K562 (cell line): ENCODE data around the gene PNKD. TPM values are rescaled to one million over a fixed set of nuclear protein-coding genes. Genes with fewer than 3 reads are reported as not detected.

Experiments
- CBX8 ChIP-seq: fragments of 200-600 bp; sonication (generic); IDR thresholded peaks from 2 replicates; pipeline ENCODE4 v1.6.1; 2012; ENCODE audit warnings: borderline replicate concordance, mixed run types, low read depth, mild to moderate bottlenecking, moderate library complexity, mixed read lengths, low read length, control low read depth, inconsistent platforms; ENCODE audit not compliant: poor library complexity, severe bottlenecking; ENCODE audit errors: extremely low read depth
- FIP1L1 ChIP-seq: fragments of 200-400 bp; formaldehyde crosslinking; IDR thresholded peaks from 2 replicates; pipeline ENCODE4 v1.6.1; 2018; ENCODE audit warnings: mild to moderate bottlenecking, low read depth, low read length; ENCODE audit not compliant: poor library complexity, severe bottlenecking
- GATAD2A ChIP-seq: fragments of 450-650 bp; IDR thresholded peaks from 2 replicates; pipeline ENCODE4 v1.6.1; 2017
- MCM3 ChIP-seq: fragments of 450-650 bp; IDR thresholded peaks from 2 replicates; pipeline ENCODE4 v1.6.1; 2016
- NCOA1 ChIP-seq: fragments of 450-650 bp; IDR thresholded peaks from 2 replicates; pipeline ENCODE4 v1.6.1; 2016; ENCODE audit warnings: low read depth
- SMAD3 ChIP-seq: fragments of 450-650 bp; formaldehyde crosslinking; conservative IDR thresholded peaks from 2 replicates; pipeline ENCODE4 v1.4.0; 2020; ENCODE audit warnings: mild to moderate bottlenecking
- ZNF143 ChIP-seq: sonication (generic); formaldehyde crosslinking; IDR thresholded peaks from 2 replicates; pipeline ENCODE4 v1.9.0; 2022; ENCODE audit warnings: mild to moderate bottlenecking, missing genetic modification reagents
- polyA plus RNA-seq, 8 experiments: library from polyadenylated mRNA; depleted of rRNA in 4 of 8; stranded (reverse) in 5 of 8; unstranded in 3 of 8; fragments of >200 nt; fragmentation: Nextera tagmentation in 2 of 8; fragmentation: Illumina TruSeq in 1 of 8; extraction: Ambion mirVana in 2 of 8; extraction: Trizol in 1 of 8; gene quantifications; 2 replicates each; pipeline versions ENCODE4 v1.2.1 to v1.2.3, GENCODE V29; 2011 to 2014; ENCODE audit warnings: inconsistent platforms in 1 of 8, missing spikeins in 1 of 8
- total RNA-seq, 7 experiments: library from RNA; depleted of rRNA in 6 of 7; stranded (reverse); fragments of >200 nt in 6 of 7; fragmentation: Illumina TruSeq in 2 of 7; extraction: Trizol in 2 of 7; gene quantifications; 2 replicates each; pipeline versions ENCODE4 v1.2.1 to v1.2.3, GENCODE V29; 2011 to 2021; ENCODE audit warnings: low replicate concordance in 1 of 7
- TF ChIP-seq, protein P1 (sequence below): fragments of 450-650 bp; IDR thresholded peaks from 2 replicates; pipeline ENCODE4 v1.6.1; 2016; ENCODE audit warnings: borderline replicate concordance
- TF ChIP-seq, protein P2 (sequence below): fragments of 450-650 bp; IDR thresholded peaks from 2 replicates; pipeline ENCODE4 v1.6.1; 2016; ENCODE audit warnings: low read depth
- TF ChIP-seq, protein P3 (sequence below): fragments of 250-450 bp; sonication (Bioruptor Pico); IDR thresholded peaks from 2 replicates; pipeline ENCODE4 v1.5.0; 2022; ENCODE audit warnings: mild to moderate bottlenecking
- TF ChIP-seq, protein P4 (sequence below), 2 experiments: fragments of 450-650 bp in 1 of 2; sonication (generic) in 1 of 2; formaldehyde crosslinking; conservative IDR thresholded peaks; 2 replicates each; pipeline versions ENCODE4 v1.4.0 to v1.8.1; 2020 to 2022; ENCODE audit warnings: mild to moderate bottlenecking in 1 of 2, missing genetic modification reagents in 1 of 2
- TF ChIP-seq, protein P5 (sequence below): fragments of 450-650 bp; formaldehyde crosslinking; IDR thresholded peaks from 2 replicates; pipeline ENCODE4 v1.4.0; 2022; ENCODE audit warnings: mild to moderate bottlenecking, moderate library complexity

Gene PNKD
- total and polyA plus RNA-seq, 9 of the 15 experiments (the other 6 are each of a cell fraction or from before 2014, with no cell fraction given) = 26.0 to 105 (median 60.1) TPM

DNA sequence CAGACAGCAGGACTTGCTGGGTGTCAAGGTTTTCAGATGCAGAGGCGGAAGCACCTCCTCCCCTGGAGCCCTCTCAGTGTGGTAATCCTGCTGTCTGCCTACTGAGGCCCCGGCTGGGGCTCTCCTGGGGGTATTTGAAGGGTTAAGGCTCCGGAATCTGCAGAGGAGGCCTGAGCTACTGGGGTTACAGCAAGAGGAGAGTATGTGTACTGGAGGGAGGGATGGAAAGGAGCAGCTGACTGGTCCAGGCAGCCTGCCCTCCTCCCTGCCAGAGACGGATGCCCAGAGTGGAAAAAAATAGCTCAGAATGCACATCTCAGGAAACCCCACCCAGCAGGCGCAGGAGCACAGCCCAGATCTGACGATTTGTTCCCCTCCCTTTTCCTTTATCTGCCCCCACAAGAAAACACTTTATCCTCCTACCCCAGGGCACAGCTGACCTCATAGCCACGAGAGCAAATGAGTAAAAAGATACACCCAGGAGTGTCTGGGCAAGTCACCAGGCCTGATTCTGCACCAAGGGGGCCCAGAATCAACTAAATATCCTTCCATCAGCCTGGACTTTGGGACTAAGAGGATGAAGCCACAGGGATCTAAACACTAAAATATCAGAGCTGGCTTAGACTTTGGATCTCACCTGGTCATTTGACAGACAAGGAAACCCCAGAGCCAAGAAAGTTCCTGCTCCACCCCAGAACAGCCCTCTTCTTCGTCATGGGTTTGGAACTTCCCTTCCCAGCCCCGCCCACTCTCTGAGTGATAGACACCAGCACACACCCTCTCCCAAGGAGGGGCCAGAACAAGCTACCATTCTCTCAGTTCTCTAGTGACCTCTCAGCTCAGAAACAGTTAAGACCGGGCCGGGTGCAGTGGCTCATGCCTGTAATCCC, 16.5 kb downstream of the PNKD start (continued):
- TF ChIP-seq, protein P1, sequence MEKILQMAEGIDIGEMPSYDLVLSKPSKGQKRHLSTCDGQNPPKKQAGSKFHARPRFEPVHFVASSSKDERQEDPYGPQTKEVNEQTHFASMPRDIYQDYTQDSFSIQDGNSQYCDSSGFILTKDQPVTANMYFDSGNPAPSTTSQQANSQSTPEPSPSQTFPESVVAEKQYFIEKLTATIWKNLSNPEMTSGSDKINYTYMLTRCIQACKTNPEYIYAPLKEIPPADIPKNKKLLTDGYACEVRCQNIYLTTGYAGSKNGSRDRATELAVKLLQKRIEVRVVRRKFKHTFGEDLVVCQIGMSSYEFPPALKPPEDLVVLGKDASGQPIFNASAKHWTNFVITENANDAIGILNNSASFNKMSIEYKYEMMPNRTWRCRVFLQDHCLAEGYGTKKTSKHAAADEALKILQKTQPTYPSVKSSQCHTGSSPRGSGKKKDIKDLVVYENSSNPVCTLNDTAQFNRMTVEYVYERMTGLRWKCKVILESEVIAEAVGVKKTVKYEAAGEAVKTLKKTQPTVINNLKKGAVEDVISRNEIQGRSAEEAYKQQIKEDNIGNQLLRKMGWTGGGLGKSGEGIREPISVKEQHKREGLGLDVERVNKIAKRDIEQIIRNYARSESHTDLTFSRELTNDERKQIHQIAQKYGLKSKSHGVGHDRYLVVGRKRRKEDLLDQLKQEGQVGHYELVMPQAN = no peak
- TF ChIP-seq SMAD3 (CRISPR knock-in tag) = no peak
- TF ChIP-seq, protein P2, sequence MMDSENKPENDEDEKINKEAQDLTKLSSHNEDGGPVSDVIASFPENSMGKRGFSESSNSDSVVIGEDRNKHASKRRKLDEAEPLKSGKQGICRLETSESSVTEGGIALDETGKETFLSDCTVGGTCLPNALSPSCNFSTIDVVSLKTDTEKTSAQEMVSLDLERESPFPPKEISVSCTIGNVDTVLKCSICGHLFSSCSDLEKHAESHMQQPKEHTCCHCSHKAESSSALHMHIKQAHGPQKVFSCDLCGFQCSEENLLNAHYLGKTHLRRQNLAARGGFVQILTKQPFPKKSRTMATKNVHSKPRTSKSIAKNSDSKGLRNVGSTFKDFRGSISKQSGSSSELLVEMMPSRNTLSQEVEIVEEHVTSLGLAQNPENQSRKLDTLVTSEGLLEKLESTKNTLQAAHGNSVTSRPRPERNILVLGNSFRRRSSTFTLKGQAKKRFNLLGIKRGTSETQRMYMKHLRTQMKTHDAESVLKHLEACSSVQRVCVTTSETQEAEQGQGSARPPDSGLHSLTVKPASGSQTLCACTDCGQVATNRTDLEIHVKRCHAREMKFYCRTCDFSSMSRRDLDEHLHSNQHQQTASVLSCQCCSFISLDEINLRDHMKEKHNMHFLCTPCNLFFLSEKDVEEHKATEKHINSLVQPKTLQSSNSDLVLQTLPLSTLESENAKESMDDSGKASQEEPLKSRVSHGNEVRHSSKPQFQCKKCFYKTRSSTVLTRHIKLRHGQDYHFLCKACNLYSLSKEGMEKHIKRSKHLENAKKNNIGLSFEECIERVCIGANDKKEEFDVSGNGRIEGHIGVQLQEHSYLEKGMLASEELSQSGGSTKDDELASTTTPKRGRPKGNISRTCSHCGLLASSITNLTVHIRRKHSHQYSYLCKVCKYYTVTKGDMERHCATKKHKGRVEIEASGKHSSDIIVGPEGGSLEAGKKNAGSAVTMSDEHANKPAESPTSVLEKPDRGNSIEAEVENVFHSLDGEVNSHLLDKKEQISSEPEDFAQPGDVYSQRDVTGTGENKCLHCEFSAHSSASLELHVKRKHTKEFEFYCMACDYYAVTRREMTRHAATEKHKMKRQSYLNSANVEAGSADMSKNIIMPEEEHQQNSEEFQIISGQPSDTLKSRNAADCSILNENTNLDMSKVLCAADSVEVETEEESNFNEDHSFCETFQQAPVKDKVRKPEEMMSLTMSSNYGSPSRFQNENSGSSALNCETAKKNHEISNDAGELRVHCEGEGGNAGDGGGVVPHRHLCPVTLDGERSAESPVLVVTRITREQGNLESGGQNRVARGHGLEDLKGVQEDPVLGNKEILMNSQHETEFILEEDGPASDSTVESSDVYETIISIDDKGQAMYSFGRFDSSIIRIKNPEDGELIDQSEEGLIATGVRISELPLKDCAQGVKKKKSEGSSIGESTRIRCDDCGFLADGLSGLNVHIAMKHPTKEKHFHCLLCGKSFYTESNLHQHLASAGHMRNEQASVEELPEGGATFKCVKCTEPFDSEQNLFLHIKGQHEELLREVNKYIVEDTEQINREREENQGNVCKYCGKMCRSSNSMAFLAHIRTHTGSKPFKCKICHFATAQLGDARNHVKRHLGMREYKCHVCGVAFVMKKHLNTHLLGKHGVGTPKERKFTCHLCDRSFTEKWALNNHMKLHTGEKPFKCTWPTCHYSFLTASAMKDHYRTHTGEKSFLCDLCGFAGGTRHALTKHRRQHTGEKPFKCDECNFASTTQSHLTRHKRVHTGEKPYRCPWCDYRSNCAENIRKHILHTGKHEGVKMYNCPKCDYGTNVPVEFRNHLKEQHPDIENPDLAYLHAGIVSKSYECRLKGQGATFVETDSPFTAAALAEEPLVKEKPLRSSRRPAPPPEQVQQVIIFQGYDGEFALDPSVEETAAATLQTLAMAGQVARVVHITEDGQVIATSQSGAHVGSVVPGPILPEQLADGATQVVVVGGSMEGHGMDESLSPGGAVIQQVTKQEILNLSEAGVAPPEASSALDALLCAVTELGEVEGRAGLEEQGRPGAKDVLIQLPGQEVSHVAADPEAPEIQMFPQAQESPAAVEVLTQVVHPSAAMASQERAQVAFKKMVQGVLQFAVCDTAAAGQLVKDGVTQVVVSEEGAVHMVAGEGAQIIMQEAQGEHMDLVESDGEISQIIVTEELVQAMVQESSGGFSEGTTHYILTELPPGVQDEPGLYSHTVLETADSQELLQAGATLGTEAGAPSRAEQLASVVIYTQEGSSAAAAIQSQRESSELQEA = peak; percentile 90
- no peak for TF ChIP-seq FIP1L1
- no peak for TF ChIP-seq ZNF143 (CRISPR knock-in tag)
- TF ChIP-seq, protein P3, sequence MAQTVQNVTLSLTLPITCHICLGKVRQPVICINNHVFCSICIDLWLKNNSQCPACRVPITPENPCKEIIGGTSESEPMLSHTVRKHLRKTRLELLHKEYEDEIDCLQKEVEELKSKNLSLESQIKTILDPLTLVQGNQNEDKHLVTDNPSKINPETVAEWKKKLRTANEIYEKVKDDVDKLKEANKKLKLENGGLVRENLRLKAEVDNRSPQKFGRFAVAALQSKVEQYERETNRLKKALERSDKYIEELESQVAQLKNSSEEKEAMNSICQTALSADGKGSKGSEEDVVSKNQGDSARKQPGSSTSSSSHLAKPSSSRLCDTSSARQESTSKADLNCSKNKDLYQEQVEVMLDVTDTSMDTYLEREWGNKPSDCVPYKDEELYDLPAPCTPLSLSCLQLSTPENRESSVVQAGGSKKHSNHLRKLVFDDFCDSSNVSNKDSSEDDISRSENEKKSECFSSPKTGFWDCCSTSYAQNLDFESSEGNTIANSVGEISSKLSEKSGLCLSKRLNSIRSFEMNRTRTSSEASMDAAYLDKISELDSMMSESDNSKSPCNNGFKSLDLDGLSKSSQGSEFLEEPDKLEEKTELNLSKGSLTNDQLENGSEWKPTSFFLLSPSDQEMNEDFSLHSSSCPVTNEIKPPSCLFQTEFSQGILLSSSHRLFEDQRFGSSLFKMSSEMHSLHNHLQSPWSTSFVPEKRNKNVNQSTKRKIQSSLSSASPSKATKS (CRISPR knock-in tag) = no peak
- TF ChIP-seq, protein P4, sequence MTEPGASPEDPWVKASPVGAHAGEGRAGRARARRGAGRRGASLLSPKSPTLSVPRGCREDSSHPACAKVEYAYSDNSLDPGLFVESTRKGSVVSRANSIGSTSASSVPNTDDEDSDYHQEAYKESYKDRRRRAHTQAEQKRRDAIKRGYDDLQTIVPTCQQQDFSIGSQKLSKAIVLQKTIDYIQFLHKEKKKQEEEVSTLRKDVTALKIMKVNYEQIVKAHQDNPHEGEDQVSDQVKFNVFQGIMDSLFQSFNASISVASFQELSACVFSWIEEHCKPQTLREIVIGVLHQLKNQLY (CRISPR knock-in tag; conservative IDR thresholded peaks at IDR 0.05) = no peak
- no peak for TF ChIP-seq CBX8
- TF ChIP-seq MCM3 = no peak
- no peak for TF ChIP-seq GATAD2A
- no peak for TF ChIP-seq NCOA1
- TF ChIP-seq, protein P5, sequence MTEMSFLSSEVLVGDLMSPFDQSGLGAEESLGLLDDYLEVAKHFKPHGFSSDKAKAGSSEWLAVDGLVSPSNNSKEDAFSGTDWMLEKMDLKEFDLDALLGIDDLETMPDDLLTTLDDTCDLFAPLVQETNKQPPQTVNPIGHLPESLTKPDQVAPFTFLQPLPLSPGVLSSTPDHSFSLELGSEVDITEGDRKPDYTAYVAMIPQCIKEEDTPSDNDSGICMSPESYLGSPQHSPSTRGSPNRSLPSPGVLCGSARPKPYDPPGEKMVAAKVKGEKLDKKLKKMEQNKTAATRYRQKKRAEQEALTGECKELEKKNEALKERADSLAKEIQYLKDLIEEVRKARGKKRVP (CRISPR knock-in tag) = no peak
